SW 1271 (cell line): ENCODE measurements around the gene VPS16.
A peak's percentile ranks its signal among the peaks of the same experiment; 100 is the strongest.

ENCODE experiments used
- DNase-seq, 2 experiments: peaks; one replicate each; lab custom pipeline; 2025; lab: John Stamatoyannopoulos, UW

VPS16 gene

DNA sequence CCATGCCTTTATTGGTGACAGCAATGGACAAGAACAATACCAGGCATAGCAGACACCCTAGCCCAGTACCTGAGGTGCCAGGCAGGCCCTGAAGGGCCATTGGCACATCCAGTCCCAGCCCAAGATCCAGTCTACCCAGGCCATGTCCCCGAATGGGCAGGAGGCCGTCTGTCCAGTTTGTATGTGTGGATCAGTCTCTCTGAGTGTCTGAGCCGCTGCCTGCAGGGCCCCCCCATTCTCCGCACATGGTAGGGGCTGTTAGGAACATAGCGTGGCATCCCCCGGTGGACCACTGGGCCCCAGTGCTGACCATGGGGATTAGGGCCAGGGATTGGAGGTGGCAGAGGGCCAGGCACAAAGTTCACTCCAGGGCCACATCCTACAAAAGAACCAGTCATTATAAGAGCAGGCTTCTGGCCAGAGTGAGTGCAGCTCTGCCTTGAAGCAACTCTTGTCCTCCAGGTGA lies 5.2 kb upstream of the VPS16 start:
- DNase-seq, result no peak

DNA sequence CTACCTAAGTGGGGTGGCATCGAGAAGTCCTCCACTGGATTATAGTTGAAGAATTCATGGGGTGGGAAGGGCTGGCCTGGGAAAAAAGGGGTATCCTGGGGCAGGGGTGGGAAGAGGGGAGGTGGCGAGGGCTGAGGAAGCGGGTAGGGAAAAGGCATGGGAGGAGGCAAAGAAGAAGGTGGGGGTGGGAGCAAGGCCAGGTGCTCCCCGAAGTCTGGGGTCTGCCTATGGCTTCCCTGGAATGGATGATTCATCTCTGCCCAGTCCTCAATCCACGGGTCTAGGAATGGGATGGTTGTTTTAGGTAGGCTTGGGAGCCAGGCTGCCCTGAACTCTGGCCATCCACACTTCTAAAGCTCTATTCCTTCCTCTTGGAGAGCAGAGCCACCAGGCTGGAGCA lies 4.5 kb upstream of the VPS16 start:
- DNase-seq, result no peak

DNA sequence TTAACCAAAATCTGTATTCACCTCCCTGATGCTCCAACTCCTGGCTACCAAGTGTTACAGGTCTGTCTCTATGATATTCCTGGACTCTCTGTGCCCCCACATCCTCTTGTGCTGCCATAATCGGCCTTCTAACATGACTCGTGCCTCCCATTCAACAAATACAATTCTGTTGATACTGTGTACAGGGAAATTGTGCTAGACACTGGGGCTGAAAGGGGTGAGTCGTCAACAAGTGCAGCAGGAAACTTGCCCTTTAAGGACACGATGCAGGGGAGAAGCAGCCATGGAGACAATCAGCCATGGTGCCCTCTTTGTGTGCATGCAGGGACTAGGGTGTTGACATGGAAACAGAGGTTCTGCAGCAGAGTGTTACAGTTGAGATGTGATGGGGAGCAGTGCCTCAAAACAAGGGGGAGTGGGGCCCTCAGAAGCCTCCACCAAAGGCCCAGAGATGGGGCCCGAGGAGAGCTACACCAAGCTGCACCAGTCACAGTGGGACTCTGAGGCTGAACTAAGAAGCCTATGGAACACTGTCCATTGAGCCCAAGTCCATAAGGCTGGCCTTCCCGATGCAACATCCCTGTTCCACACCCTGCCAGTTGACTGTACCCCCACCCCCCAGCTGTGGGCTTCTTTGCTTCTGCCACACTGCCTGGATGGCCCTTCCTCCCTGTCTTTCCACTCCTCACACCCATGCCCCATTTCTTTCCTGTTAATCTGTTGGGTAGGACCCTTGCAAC lies 3.2 kb upstream of the VPS16 start:
- DNase-seq, result no peak

DNA sequence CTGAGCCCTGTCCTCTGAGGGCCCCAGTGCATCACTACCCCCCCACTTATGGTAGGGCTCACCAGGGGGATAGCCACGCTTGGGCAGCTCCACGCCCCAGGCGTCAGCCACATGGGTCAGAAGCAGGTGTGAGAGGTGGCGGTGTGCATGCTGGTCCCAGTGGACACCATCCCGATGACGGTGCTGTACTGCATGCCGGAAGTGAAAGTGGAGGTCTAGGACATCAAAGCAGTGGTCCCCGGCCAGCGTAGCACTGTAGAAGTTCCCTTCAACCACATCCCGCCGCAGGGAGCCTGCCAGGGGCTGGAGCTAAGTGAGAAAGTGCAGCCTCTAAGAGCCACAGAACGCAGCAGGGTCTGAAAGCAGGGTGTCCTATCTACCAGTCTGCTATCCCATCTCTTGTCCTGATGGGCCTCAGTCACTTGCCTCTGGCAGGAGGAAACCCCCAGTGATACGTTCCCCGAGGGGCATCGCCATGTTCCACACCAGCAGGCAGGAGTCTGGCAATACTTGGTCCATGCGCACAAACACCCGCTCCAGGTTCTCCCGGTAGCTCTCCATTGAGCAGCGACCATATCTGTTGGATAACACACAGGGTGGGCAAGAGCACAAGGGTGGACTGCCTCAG lies 2.3 kb upstream of the VPS16 start:
- DNase-seq, result no peak

DNA sequence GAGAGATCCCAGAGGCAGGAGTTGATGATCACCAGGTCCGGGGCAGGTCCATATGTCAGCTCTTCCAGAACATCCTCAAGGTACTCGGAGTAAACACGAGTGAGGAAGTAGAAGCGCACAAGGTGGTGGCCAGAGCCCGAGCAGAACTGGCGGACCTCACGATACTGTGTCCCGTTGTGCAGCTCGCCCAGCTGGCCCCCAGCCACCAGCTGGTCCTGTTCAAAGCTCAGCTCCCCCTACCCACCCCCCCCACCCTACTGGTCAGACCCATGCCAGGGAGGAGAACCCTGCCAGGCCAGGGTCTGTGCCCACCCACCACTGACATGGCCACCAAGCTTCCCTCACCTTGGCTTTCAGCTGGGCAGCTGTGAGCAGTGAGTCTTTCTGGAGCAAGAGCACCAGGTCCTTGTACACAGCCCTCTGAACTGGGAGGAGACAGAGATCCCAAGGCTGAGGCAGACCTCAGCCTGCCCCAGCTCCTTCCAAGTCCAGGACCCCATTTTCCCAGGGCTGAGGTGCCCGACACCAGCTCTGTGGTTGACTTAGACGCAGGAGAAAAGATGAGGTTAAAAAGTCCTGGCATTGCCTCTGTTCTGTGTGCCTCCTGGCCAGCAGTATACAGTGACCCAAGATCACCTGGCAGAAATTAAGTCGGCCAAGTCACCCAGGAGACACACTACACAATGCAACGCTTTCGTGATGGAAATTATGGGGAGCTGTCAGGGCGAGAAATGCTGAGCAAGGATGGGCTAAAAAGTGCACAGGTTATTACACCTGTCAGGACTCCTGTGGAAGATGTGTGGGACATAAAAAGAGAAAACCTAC lies 1.5 kb upstream of the VPS16 start:
- no peak for DNase-seq

DNA sequence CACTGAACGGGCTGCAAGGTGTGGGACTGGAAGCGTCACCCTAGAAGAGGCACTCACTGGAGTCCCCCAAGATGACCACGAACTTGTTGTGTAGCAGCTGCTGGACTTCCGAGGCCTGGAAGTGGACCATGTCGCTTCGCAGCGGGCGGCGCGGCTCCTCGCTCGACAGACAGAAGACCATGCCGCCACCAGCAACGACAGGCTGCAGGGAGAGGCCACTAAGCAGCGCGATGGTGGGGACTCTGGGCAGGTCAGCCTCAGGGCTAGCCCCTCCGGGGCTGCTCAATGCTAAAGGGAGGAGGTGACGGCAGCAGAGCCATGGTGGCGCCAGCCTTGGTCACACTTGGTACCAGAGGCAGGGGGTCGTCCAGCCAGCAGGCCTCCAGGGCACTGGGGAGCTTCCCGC lies 810 bp upstream of the VPS16 start:
- no peak for DNase-seq

DNA sequence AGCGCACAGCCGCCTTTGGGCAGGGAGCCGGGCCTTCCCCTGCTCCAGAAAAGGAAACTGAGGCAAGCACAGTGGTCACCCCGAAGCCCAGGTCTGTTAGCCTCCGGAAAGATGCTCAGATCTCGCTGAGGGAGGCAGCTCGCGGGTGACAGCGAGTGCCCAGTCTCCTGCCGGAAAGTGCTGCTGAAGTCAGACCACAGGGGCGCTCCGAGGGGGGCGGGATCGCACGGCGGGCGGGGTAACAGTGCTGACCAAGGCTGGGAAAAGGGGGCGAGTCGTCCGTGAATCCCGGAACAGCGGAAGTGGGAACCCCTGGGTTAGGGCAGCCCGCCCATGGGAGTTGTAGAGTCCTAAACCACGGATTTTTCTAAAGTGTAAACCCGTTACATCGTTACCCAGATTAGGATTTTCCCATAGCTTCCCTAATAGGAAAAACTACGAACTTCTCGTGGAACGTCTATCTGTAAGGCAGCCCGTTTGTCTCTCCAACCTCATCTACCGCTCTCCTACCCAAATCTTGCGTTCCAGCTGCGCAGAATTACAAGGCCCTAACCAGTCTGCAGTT lies 504 bp downstream of the VPS16 start:
- DNase-seq, result peak; percentile 43 to 80

DNA sequence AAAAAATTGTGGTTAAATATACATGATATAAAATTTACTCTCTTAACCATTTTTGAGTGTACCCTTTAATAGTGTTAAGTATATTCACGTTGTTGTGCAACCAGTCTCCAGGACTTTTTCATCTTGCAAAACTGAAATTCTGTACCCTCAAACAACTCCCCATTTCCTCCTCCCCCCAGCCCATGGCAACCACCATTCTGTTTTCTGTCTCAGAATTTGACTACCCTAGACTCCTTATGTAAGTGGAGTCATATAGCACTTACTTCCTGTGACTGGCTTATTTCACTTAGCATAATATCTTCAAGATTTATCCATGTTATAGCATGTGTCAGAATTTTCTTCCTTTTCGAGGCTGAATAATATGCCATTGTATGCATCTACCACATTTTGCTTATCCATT lies 5.1 kb downstream of the VPS16 start:
- no peak for DNase-seq

DNA sequence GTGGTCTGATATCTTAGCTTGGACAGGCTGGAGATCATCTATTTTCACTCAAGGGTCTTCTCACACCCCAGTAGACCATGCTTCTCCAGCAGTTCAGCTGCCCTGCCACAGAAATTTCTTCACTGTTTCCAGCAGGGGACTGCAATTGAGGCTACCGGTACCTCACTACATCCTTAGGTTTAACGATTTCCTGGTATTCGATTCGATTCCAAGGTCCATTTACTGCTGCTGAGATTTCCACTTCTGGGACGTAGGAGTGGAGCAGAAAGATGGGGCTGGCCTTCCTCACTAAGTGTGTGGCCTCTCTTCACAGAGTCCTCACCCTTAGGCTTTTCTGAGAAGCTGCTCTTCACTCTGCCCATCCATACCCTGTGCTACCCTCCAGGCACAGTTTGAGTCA lies 6.2 kb downstream of the VPS16 start:
- DNase-seq, result no peak

DNA sequence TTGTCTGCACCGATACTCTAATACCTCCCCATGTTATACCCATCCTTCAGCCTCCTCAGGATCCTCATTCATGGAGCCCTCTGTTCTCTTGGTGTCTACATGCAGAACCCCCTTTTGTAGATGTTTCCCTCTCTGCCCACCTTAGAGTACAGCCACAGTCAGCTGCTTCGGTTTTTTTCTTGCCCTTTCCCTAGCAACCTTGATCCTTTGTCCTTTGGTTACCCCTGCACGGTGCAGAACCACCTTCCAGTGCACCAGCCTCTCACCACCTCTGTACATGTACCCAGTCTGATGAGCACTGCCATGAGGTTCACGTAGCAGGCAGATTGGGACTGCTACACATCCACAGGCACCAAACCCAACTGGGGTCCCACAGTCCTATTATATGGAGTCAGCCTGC lies 7.3 kb downstream of the VPS16 start:
- DNase-seq, result no peak

DNA sequence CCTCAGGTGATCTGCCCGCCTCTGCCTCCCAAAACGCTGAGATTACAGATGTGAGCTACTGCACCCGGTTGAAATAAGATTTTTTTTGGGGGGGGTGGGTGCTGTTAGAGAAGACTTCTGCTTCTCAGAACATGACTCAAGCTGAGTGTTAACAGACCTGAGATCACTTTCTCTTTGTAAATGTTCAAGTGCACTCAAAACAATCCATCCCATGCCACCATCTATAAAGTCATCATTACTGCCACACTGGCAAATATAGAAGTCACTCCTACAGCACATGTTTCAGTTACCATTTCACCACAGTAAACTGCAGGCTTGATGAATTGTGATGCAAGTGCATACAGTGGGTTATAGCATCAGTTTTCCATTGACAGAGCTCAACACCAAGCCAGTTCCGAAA lies 9.0 kb downstream of the VPS16 start:
- no peak for DNase-seq

DNA sequence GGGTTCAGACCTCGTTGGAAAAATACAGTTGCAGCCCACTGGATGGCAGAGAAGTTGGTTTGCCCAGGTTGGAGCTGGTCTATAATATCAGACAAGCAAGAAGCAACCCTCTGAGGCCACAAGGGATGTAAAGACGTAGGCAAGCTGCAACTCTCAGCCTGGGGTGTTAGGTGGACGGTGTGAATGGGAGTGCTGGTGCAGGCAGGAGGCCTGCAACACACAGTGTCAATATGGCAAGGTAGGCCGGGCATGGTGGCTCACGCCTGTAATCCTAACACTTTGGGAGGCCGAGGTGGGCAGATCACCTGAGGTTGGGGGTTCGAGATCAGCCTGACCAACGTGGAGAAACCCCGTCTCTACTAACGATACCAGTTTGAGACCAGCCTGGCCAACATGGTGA lies 10.5 kb downstream of the VPS16 start:
- DNase-seq, result no peak

DNA sequence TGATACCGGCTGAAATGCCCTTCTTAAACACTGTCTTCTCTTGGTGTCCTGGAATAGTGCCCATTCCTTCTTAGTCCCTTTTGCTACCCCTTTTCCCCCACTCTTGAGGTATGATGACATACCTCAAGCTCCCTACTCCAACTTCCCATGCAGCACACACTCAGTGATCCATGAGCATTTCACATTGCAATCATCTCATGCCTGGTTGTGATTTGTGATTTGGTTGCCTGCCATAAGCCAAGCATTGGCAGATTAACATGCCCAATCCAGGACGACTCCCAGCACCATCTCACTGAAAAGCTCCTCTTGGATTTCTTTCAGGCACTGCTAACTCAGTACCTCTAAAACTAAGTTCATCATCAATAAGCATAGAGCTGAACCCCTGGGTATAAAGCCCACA lies 18.0 kb downstream of the VPS16 start:
- no peak for DNase-seq

DNA sequence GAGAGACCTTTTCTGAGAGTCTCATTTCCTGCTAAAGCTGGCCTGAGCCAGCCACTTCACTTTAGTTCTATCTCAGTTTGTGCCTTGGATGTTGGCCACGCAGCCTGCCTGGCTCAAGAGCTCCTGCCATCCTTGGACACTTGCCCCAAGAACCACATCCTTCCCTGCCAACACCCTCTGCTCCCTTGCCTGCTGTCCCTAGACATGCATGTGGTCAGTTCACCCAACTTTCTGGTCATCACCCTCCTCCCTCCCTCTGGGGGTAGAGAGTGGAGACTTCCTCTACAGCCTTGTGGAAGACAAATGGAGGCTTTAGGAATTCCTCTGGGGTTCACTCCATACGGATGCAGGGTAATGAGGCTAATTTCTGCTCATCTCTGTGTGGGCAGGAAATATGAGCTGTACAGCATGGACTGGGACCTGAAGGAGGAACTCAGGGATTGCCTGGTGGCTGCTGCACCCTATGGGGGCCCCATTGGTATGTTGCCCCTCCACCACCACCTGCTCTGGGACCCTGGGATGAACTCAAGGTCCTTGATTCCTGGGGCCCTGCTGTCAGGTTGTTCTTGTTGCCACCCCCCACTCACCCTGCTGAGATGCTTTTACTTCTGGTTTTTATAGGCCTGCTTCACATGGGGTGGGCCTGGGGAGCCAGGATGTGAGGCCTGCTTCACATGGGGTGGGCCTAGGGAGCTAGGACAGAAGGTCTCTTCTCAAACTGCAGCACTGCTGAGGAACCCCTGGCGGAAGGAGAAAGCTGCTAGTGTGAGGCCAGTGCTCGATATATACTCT lies 19.0 kb downstream of the VPS16 start:
- no peak for DNase-seq

DNA sequence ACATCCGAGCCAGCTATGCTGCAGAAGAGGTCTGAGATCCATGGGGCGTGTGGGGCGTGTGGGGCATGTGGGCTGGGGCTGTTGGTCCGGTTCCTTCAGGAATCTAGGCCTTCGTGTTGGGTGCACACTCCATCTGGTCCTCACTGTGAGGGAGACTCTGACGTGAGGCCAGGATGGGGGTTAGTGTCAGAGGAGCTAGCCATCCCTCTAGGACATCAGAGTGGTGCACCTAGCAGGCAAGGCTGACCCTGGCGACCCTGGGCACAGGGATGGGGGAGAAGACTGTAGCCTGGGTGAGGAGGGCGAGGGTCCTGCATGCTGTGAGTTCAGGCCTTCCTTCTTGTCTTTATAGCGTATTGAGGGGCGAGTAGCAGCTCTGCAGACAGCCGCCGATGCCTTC lies 24.1 kb downstream of the VPS16 start:
- no peak for DNase-seq

DNA sequence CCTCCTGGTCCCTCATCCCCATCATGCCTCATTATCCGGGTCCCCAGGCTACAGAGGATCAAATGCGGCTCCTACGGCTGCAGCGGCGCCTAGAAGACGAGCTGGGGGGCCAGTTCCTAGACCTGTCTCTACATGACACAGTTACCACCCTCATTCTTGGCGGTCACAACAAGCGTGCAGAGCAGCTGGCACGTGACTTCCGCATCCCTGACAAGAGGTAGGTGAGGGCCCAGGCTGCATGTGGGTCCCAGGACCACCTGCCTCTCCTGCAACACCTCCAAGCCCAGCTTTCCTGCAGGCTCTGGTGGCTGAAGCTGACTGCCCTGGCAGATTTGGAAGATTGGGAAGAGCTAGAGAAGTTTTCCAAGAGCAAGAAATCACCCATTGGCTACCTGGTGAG lies 24.6 kb downstream of the VPS16 start:
- no peak for DNase-seq

DNA sequence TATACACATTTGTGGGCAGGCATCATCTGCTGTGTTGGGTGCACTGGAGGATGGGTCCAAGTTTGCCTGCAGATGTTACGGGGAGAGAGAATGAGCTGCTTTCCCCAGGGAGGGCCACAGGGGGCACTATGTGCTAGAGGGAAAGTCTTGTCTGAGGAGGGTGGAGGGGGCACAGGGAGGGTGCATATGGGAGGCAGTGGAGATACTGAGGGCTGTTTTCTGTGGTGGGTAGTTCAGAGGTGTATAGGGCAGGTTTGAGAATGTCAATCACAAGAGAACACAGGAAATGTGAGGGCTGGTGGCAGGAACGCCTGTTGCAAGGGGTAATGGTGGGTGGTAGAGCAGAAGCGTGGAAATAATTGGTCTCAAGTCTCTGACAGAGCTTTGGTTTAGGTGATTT lies 25.1 kb downstream of the VPS16 start:
- no peak for DNase-seq

DNA sequence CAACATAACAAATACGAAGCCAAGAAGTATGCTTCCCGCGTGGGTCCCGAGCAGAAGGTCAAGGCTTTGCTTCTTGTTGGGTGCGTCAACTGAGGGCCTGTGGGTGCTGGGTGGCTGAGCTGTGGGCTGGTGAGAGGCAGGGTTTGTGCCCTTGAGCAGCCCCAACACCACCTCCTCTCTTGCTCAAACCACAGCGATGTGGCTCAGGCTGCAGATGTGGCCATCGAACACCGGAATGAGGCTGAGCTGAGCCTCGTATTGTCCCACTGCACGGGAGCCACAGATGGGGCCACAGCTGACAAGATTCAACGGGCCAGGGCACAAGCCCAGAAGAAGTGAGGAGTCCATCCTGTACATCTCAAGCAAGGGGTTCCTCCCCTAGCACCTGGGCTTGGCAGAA lies 25.7 kb downstream of the VPS16 start:
- no peak for DNase-seq

DNA sequence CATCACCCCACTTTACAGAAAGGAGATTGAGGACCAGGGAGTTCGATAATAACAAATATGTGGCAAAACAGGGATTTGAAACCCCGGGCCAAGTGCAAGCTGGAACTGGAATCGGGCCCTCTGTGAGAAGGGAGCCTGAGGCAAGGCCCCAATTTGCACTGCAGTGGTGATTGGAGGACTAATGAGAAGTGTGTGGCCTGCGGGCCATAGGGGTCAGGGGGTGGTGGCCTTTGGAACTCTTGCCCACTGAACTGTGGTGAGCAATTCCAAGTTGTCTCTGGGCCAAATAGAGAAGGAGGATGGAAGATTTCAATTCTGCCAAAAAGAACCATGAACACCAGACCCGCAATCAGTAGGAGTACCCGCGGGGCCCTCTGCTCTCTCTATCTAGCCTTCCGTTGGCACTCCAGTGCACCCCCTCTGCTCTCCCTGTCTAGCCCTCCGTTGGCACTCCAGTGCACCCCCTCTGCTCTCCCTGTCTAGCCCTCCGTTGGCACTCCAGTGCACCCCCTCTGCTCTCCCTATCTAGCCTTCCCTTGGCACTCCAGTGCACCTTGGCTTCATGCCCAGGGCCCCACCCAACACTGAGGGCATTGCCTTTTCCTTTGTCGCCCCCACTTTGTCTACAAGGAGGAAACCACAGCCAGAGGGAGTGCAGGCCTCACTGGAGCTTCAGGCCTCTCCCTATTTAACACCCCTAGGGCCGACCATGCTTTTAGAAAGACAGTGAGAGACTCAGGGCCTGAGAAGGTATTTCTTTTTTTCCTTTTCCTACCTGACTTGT lies 26.7 kb downstream of the VPS16 start:
- DNase-seq, result no peak

DNA sequence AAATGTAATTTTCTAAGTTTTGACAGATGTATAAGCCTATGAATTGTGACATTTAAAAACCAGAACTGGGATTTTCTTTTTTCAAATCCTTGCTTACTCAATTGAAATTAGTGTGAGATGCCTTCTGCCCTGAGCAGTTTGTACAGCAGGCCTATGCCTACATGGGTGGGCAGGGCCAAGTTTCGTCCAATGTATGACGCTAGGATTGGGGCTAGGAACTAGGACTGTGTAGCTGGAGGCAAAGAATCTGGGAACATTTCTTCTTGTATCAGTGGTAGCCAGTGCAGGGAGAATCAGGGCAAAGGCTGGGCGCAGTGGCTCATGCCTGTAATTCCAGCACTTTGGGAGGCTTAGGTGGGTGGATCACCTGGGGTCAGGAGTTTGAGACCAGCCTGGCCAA lies 28.8 kb downstream of the VPS16 start:
- no peak for DNase-seq

DNA sequence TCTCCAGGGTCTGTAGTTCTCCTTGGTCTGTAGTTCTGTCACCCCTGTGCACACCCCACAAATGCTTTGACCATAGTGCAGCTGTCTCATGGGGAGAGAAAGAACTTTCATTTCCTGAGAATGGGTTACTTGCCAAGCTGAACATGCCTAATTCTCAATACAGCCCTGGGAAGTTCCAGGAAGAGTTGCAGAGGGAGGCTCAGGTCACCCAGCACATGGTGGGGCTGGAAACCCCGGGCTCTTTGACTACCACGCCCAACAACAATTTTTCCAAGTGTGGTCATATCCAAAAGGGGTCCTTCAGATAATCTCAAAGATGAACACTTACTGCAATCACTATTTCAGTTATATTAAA lies 30.5 kb downstream of the VPS16 start:
- DNase-seq, result no peak
